ENCODE results near the gene PPP3CA. TPM values are rescaled to one million over a fixed set of nuclear protein-coding genes. Genes with fewer than 3 reads are reported as not detected.
"Not testable (repeated sequence)": the region's sequence is repeated elsewhere in the genome, so short reads cannot be mapped to it uniquely, and the experiment has no call there.

PPP3CA gene
- total RNA-seq, 1 donor from 2014 or later = 15.2 TPM

DNA sequence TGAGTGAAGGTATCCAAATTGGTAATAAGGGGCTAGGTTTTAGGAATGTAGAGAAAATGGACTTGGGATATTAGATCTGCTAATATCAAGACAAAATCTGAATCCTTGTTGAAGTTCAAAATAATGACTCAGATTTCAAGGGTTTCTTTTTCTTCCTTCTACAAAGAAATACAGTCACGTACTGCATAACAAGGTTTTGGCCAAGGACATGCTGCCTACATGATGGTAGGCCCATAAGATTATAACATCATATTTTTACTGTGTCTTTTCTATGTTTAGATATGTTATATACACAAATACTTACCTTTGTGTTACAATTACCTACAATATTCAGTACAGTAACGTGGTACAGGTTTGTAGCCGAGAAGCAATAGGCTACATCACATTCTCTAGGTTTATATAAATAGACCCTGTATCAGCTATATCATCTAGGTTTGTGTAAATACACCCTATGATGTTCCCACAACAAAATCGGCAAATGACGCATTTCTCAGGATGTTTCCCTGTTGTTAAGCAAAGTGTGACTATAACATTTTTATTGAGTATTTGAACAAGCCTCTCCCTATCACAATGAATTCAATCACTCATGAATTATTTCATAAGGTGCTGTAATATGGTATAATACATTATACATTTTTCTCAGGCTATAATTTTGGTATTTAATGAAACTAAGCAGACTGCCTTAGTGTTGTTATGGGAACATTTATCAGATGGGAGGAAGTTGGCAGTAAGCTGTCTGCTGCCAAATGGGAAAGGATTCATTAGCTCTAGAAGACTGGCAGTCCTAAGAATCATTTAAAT, 186.3 kb downstream of the PPP3CA start:
- DNase-seq (ENCODE audit: low spot score) = no peak
- intact Hi-C loops (cut with DNase I) = no loop called here

DNA sequence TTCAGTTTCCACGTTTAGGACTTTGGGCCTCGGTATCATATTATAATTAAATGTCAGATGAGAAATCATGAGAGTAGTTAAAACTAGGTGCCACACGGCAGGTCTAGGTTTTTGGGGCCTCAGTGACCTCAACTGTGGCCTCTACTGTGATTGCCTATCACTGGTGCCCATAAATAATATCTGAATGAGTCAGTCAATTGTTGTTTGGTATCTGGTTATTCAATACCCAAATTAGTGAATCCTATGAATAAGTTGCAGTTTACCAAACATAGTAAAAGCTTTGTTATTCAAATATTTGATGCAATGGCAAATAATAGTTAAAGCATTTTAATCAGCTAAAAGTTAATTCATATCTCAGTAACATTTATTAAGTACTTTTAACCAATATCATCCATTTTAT, 188.8 kb downstream of the PPP3CA start:
- no peak for DNase-seq (ENCODE audit: low spot score)
- intact Hi-C loops (cut with DNase I) = no loop called here

- DNase-seq (ENCODE audit: low spot score) = no peak
- intact Hi-C loops (cut with DNase I) = no loop called here
Measured at GRCh38 chr4:101158134-101158482, 189.2 kb downstream of the PPP3CA start.

- DNase-seq (ENCODE audit: low spot score) = no peak
- intact Hi-C loops (cut with DNase I) = no loop called here
Measured at GRCh38 chr4:101157415-101158133, 189.8 kb downstream of the PPP3CA start.

DNA sequence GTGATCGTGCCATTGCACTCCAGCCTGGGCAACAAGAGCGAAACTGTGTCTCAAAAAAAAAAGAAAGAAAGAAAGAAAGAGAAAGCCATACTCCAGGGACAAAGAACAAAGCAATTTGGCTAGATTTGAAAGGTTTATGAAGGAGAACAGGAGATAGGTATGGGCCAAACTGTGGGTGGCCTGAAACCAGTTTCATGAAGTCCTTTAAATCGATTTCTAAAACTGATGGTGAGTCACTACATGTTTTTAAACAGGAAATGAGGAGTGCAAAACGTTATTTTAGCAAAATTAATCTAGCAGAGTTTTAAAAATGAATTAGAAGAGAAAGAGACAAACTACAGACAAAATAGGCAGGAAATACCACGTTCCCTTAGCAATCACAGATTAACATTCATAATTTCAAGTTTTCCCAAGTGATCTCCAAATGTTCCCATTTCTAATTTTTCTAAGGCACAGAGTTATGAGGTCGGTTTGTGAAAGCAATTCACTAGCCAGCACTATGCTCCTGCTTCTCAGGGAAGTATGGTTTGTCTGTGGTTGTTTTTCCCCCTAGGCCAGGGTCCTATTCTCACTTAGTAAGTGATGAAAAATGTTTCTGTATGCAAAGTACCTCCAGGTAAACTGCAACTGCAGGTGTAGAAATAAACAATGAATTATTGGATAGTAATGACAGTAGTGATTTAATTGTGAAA, 190.6 kb downstream of the PPP3CA start:
- no peak for DNase-seq (ENCODE audit: low spot score)
- intact Hi-C loops (cut with DNase I) = no loop called here

DNA sequence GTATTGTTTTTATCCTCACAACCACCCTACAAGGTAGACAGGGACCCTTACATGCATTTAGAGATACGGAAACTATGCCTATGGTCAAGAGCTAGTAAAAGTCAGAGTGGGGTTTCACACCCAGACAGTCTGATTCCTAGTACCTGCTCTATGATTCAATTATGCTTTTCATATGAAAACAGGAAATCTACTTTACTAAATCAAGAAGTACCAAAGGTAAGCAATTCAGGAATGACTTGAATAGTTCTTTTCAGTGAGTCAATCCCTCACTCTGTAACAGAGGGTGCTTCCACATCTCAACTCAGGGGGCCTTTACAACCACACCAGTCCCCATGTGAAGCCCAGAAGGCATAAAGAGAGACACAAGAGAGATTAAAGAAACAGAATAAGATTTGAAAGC, 191.4 kb downstream of the PPP3CA start:
- intact Hi-C loops (cut with DNase I) = no loop called here
- no peak for DNase-seq (ENCODE audit: low spot score)

DNA sequence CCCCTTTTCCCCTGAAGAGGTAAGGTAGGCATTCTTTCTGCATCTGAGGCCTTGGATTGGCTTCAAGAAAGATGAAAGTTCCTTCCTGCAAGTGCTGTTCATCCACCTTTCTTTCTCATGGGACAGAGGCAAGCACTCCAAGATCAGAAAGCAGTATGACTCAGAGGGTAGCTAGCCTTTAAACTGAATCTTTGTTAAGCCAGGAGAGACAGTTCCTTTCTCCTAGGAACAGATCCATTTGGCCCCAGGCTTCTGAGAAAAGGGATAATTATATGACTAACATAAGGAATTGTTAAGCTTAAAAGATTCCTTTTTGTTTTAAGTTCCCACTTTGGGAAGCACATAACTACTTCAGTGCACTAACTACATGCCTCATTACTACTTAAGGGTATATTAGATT, 192.0 kb downstream of the PPP3CA start:
- no peak for DNase-seq (ENCODE audit: low spot score)
- intact Hi-C loops (cut with DNase I) = no loop called here

DNA sequence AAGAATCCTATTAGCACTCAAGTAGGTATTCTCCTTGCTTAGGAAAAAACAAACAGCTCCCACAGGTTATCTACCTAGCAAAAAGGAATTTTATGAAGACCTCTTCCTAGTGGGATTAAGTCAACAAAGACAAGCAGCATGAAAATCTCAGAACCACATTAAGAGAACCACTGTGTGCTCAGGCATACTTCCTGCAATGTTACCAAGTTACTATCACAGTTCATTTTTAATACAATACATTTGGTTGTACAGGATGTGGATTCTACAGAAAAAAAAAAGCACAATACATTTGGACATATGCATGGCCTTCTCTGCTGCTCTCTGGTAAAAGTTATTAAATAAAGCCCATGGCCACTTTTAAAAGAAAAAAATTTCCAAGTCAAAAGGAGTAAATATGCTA, 193.7 kb downstream of the PPP3CA start:
- intact Hi-C loops (cut with DNase I) = no loop called here
- no peak for DNase-seq (ENCODE audit: low spot score)

- no peak for DNase-seq (ENCODE audit: low spot score)
- intact Hi-C loops (cut with DNase I) = no loop called here
Measured at GRCh38 chr4:101152521-101152920, 194.8 kb downstream of the PPP3CA start.

DNA sequence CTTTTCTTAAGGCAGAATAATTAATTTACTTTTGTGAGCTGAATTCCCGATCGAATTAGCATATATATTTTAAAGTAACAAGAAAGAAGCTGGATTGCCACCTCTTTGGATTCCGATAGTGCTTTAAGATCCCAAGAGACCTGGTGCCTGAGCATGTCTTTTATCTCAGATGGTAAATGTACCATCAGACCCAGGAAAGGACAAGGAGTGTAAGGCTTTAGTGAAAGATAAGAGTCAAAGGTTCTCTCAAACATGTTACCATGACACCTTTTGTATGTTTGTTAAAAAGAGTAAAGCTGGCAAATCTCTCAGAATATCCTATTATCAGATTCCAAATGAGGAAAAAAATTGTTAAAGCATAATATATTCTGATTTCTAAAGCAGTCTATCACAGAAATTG, 198.8 kb downstream of the PPP3CA start:
- DNase-seq (ENCODE audit: low spot score) = no peak
- intact Hi-C loops (cut with DNase I) = no loop called here

DNA sequence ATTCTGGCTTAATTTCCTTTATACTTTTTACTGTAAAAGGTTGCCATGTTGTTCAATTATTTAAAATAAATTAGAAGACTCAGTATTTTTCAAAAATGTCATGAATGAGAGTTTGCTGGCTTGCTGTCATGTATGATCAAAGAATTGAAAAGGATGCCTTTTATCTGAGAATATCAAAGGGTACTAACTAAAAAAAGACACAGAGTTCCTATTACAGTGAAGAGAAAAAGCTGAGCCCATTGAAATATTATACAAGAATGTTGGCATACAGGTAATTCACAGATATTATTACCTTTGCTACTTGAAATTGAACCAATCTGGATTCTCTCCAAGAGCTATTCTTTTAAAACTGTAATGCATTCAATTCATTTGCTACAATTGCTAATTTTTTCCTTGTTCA, 200.0 kb downstream of the PPP3CA start:
- intact Hi-C loops (cut with DNase I) = no loop called here
- no peak for DNase-seq (ENCODE audit: low spot score)

- intact Hi-C loops (cut with DNase I) = no loop called here
Measured at GRCh38 chr4:101145021-101145420, 202.3 kb downstream of the PPP3CA start.

DNA sequence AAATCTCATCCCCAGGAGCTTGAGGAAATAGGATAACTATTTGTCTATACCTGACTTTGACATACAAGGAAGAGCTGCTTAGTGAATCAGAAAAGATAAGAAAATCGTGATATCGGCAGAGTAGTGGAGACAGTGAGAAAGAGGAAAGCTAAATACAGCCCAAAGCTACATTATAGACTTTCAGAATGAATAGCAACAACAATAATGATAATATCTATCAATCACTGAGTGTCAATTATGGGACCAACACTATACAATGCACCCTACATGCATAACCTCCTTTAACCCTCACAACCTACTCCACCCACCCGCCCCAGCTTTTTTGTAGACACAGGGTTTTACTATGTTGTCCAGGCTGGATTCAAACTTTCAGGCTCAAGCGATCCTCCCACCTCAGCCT, 205.1 kb downstream of the PPP3CA start:
- intact Hi-C loops (cut with DNase I) = no loop called here
- no peak for DNase-seq (ENCODE audit: low spot score)

More at GRCh38 chr4:101145021-101145420, 202.3 kb downstream of the PPP3CA start:
- DNase-seq (ENCODE audit: low spot score) = no peak

- intact Hi-C loops (cut with DNase I) = no loop called here
- DNase-seq (ENCODE audit: low spot score) = no peak
Measured at GRCh38 chr4:101141855-101142254, 205.5 kb downstream of the PPP3CA start.

GRCh38 chr4:101141230-101141629, 206.1 kb downstream of the PPP3CA start:
- DNase-seq (ENCODE audit: low spot score) = no peak
- intact Hi-C loops (cut with DNase I) = no loop called here

DNA sequence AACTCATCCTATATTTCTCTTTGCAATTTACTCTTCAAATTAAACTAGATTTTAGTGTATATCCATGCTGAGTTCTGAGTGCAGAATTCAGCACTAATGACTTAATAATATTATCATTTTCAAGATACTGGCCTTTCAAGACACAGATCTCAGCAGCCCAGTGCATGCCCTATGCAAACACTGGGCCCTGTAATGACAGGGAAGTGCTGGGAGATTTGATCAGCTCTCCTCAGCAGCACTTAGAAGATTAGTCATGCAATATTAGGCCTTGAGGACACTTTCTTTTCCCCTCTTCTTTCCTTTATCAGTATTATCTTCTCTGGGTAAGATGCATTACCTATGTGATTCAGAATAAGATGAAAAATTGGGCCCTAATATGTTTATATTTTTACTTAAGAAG, 207.1 kb downstream of the PPP3CA start:
- intact Hi-C loops (cut with DNase I) = no loop called here
- no peak for DNase-seq (ENCODE audit: low spot score)

- intact Hi-C loops (cut with DNase I) = no loop called here
- DNase-seq (ENCODE audit: low spot score) = no peak
Measured at GRCh38 chr4:101136373-101137370, 210.7 kb downstream of the PPP3CA start.

DNA sequence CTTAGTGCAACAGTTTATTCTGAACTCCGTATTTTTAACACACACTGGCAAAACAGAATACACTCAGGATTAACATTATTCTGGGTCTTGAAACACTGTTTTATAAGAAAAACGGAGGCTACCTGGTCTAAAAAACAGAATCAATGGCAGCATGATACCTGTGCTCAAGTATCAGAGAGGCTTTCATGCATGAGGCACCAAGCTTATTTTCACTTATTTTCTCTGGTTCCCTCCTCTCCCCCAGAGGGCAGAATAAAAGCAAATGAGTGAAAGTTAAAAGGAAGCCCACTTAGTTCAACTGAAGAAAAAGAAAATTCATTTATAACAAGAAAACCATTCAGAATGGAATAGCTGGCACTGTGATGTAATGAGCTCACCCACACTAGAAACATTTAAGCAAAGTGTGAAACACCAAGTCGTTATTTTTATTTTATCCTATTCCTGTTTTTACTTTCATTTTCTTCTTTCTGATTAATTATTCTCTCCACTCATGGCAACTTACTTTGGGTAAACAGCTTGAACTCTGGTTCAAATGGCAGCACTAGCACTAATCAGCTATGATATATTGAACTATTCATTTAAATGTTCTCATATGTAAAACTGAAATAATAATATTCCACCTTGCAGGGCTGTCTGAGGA, 211.8 kb downstream of the PPP3CA start:
- intact Hi-C loops (cut with DNase I) = no loop called here
- no peak for DNase-seq (ENCODE audit: low spot score)

- DNase-seq (ENCODE audit: low spot score); intact Hi-C loops (cut with DNase I): not testable (repeated sequence)
Measured at GRCh38 chr4:101131058-101131457, 216.3 kb downstream of the PPP3CA start.

All from cardiac septum (tissue), 1 donor.